SU-DHL-6 (cell line): ENCODE results near the gene WWOX.

Experiments used
- H2AFZ ChIP-seq: fragments of 200-600 bp; sonication (generic); 2 replicates; pipeline ENCODE4 v1.6.1; 2014; ENCODE audit warnings: low read depth, mild to moderate bottlenecking, moderate library complexity, mixed read lengths, antibody characterized with exemption, low read length; ENCODE audit not compliant: severe bottlenecking
- H3F3A ChIP-seq: fragments of 200-600 bp; shearing (Covaris generic); 2 replicates; pipeline ENCODE4 v1.6.0; 2016; ENCODE audit warnings: antibody characterized with exemption, mild to moderate bottlenecking; ENCODE audit not compliant: insufficient read depth
- H3K27ac ChIP-seq: fragments of 200-600 bp; sonication (generic); 2 replicates; pipeline ENCODE4 v1.5.1; 2016; ENCODE audit warnings: low read depth, mild to moderate bottlenecking, low read length, moderate library complexity, mixed read lengths
- H3K27me3 ChIP-seq: fragments of 200-600 bp; sonication (generic), shearing (Covaris generic); 2 replicates; pipeline ENCODE4 v1.6.0; 2014; ENCODE audit warnings: mild to moderate bottlenecking, low read length
- H3K36me3 ChIP-seq: fragments of 200-600 bp; sonication (generic); 2 replicates; pipeline ENCODE4 v1.6.1; 2014; ENCODE audit warnings: mild to moderate bottlenecking, low read length, mixed read lengths
- H3K4me2 ChIP-seq: fragments of 300-600, 200-600 bp; shearing (Covaris generic), sonication (generic); 2 replicates; pipeline ENCODE4 v1.6.0; 2014; ENCODE audit warnings: low read length, low read depth, mild to moderate bottlenecking; ENCODE audit not compliant: poor library complexity, severe bottlenecking
- H3K4me3 ChIP-seq: fragments of 200-600 bp; sonication (generic); 2 replicates; pipeline ENCODE4 v1.5.1; 2014; ENCODE audit warnings: antibody characterized with exemption, low read length, mild to moderate bottlenecking, mixed read lengths; ENCODE audit not compliant: insufficient read depth, poor library complexity, severe bottlenecking
- H3K79me2 ChIP-seq: fragments of 200-600 bp; sonication (generic); 2 replicates; pipeline ENCODE4 v1.6.1; 2014; ENCODE audit warnings: mild to moderate bottlenecking, low read length, moderate library complexity; ENCODE audit not compliant: insufficient read depth
- H3K9ac ChIP-seq: fragments of 200-600 bp; sonication (generic); 2 replicates; pipeline ENCODE4 v1.7.0; 2014; ENCODE audit warnings: mild to moderate bottlenecking, low read length
- H3K9me2 ChIP-seq: fragments of 200-600 bp; sonication (generic); replicated peaks from 2 replicates; pipeline ENCODE4 v1.6.1; 2014; ENCODE audit warnings: low read length; ENCODE audit not compliant: insufficient read depth
- H3K9me3 ChIP-seq: fragments of 200-600 bp; sonication (generic); 2 replicates; pipeline ENCODE4 v1.6.1; 2014; ENCODE audit warnings: low read length, mixed read lengths; ENCODE audit not compliant: insufficient read depth
- H4K20me1 ChIP-seq: fragments of 200-600 bp; sonication (generic); 2 replicates; pipeline ENCODE4 v1.6.1; 2014; ENCODE audit warnings: low read depth, mild to moderate bottlenecking, antibody characterized with exemption, low read length, moderate library complexity, mixed read lengths
- CTCF ChIP-seq: fragments of 200-600 bp; sonication (generic); IDR thresholded peaks from one replicate; pipeline ENCODE4 v1.5.1; 2017; ENCODE audit warnings: antibody characterized with exemption, mild to moderate bottlenecking, low read length, moderate library complexity; ENCODE audit not compliant: insufficient read depth, poor library complexity, severe bottlenecking
- EZH2phosphoT487 ChIP-seq: fragments of 200-600 bp; sonication (generic), shearing (Covaris generic); conservative IDR thresholded peaks from 2 replicates; pipeline ENCODE4 v1.6.1; 2018; ENCODE audit warnings: mild to moderate bottlenecking, antibody characterized with exemption, low read length, moderate library complexity, mixed read lengths

The WWOX gene

GRCh38 chr16:78264642-78265041 lies 165.2 kb downstream of the WWOX start:
- Histone ChIP-seq H3K79me2 (no peaks in the 10 kb centered on the region), H3F3A (no peaks in the 10 kb centered on the region), H3K27me3 (no peaks in the 10 kb centered on the region), H3K4me2 (no peak overlapping the region), H3K9me2 (no peaks in the 10 kb centered on the region), H3K9ac (no peak overlapping the region), H3K36me3 (no peaks in the 10 kb centered on the region), H3K9me3 (no peaks in the 10 kb centered on the region), H4K20me1 (no peaks in the 10 kb centered on the region), H3K4me3 (no peak overlapping the region), H3K27ac (no peak overlapping the region), H2AFZ (no peak overlapping the region)
- no peak for TF ChIP-seq EZH2phosphoT487
- TF ChIP-seq CTCF: no peak

GRCh38 chr16:78269256-78269655 lies 169.8 kb downstream of the WWOX start:
- H3K9ac ChIP-seq: no peak overlapping the region
- no peaks in the 10 kb centered on the region for H3K27me3 ChIP-seq
- H3F3A ChIP-seq: no peaks in the 10 kb centered on the region
- H3K27ac ChIP-seq: no peak overlapping the region
- no peak overlapping the region for H2AFZ ChIP-seq
- H3K79me2 ChIP-seq: no peaks in the 10 kb centered on the region
- H3K4me2 ChIP-seq: no peak overlapping the region
- no peaks in the 10 kb centered on the region for H4K20me1 ChIP-seq
- H3K9me3 ChIP-seq: no peaks in the 10 kb centered on the region
- H3K9me2 ChIP-seq: no peaks in the 10 kb centered on the region
- no peaks in the 10 kb centered on the region for H3K36me3 ChIP-seq
- TF ChIP-seq EZH2phosphoT487 (no peak), CTCF (no peak)
- no peak overlapping the region for H3K4me3 ChIP-seq

- TF ChIP-seq EZH2phosphoT487 (no peak), CTCF (no peak)
- Histone ChIP-seq H3F3A (no peaks in the 10 kb centered on the region), H3K9me3 (no peaks in the 10 kb centered on the region), H3K9me2 (no peaks in the 10 kb centered on the region), H3K4me3 (no peak overlapping the region), H3K9ac (no peak overlapping the region), H3K79me2 (no peaks in the 10 kb centered on the region), H3K36me3 (no peaks in the 10 kb centered on the region), H3K27ac (no peak overlapping the region), H4K20me1 (no peaks in the 10 kb centered on the region), H3K4me2 (no peak overlapping the region), H2AFZ (no peak overlapping the region), H3K27me3 (no peaks in the 10 kb centered on the region)
These were observed 172.5 kb downstream of the WWOX start for GRCh38 chr16:78271981-78272380.

GRCh38 chr16:78274771-78275170 lies 175.3 kb downstream of the WWOX start:
- no peaks in the 10 kb centered on the region for H3K79me2 ChIP-seq
- TF ChIP-seq CTCF (no peak), EZH2phosphoT487 (no peak)
- H3K4me3 ChIP-seq: no peak overlapping the region
- no peak overlapping the region for H3K27ac ChIP-seq
- H3F3A ChIP-seq: no peaks in the 10 kb centered on the region
- no peaks in the 10 kb centered on the region for H3K36me3 ChIP-seq
- no peak overlapping the region for H3K4me2 ChIP-seq
- H2AFZ ChIP-seq: no peak overlapping the region
- no peaks in the 10 kb centered on the region for H3K27me3 ChIP-seq
- no peaks in the 10 kb centered on the region for H4K20me1 ChIP-seq
- no peaks in the 10 kb centered on the region for H3K9me3 ChIP-seq
- H3K9ac ChIP-seq: no peak overlapping the region
- no peaks in the 10 kb centered on the region for H3K9me2 ChIP-seq
